GM23338 (cell line): ENCODE measurements around the gene FNDC1. TPM values are rescaled to one million over a fixed set of nuclear protein-coding genes. Genes with fewer than 3 reads are reported as not detected.

Source experiments
- ATAC-seq: fragments of 200-7000 bp; cut with Tn5 transposase; 3 replicates; pipeline ENCODE4 v1.9.1; 2020
- DNase-seq: peaks from one replicate; pipeline ENCODE4 v3.0.0-alpha.2; 2015; ENCODE audit warnings: low spot score
- H2AFZ ChIP-seq: fragments of 200-600 bp; sonication (generic); 2 replicates; pipeline ENCODE4 v1.8.0; 2016; ENCODE audit warnings: antibody characterized with exemption, mild to moderate bottlenecking, moderate library complexity
- H3F3A ChIP-seq: fragments of 200-600 bp; sonication (generic); replicated peaks from 2 replicates; pipeline ENCODE4 v1.8.0; 2017; ENCODE audit warnings: antibody characterized with exemption, mixed run types, low read depth
- H3K27ac ChIP-seq: fragments of 200-600 bp; sonication (generic); 2 replicates; pipeline ENCODE4 v1.6.1; 2016; ENCODE audit warnings: low read depth
- H3K27me3 ChIP-seq: fragments of 200-600 bp; sonication (generic); 2 replicates; pipeline ENCODE4 v1.8.0; 2016; ENCODE audit warnings: mild to moderate bottlenecking, mixed run types, moderate library complexity; ENCODE audit not compliant: insufficient read depth
- H3K36me3 ChIP-seq: fragments of 200-600 bp; sonication (generic); 2 replicates; pipeline ENCODE4 v1.8.0; 2016; ENCODE audit warnings: mild to moderate bottlenecking; ENCODE audit not compliant: insufficient read depth
- H3K4me1 ChIP-seq: fragments of 200-600 bp; sonication (generic); 2 replicates; pipeline ENCODE4 v1.8.0; 2016; ENCODE audit warnings: mild to moderate bottlenecking, moderate library complexity; ENCODE audit not compliant: insufficient read depth
- H3K4me2 ChIP-seq: fragments of 200-600 bp; sonication (generic); 2 replicates; pipeline ENCODE4 v1.7.1; 2017; ENCODE audit warnings: mixed run types
- H3K4me3 ChIP-seq: fragments of 200-600 bp; sonication (generic); 2 replicates; pipeline ENCODE4 v1.6.1; 2016; ENCODE audit warnings: mixed run types
- H3K79me2 ChIP-seq: fragments of 200-600 bp; sonication (generic); replicated peaks from 2 replicates; pipeline ENCODE4 v1.8.0; 2017; ENCODE audit warnings: mild to moderate bottlenecking; ENCODE audit not compliant: insufficient read depth
- H3K9me2 ChIP-seq: fragments of 200-600 bp; sonication (generic); 2 replicates; pipeline ENCODE4 v1.8.0; 2017; ENCODE audit not compliant: insufficient read depth
- H4K20me1 ChIP-seq: fragments of 200-600 bp; sonication (generic); replicated peaks from 2 replicates; pipeline ENCODE4 v1.8.0; 2017; ENCODE audit warnings: mild to moderate bottlenecking; ENCODE audit not compliant: insufficient read depth
- H3K27ac Mint-ChIP-seq: 2 replicates; pipeline ENCODE4 v1.8.0; 2020; ENCODE audit warnings: inconsistent platforms, mild to moderate bottlenecking, moderate library complexity, mixed read lengths
- H3K27me3 Mint-ChIP-seq: 3 replicates; pipeline ENCODE4 v1.8.0; 2022; ENCODE audit warnings: low read depth, mild to moderate bottlenecking, moderate library complexity, mixed read lengths, inconsistent platforms; ENCODE audit not compliant: insufficient read depth, poor library complexity
- H3K36me3 Mint-ChIP-seq: 3 replicates; pipeline ENCODE4 v1.8.0; 2021; ENCODE audit warnings: low read depth, mild to moderate bottlenecking, inconsistent platforms, moderate library complexity, mixed read lengths
- H3K4me1 Mint-ChIP-seq: 3 replicates; pipeline ENCODE4 v1.8.0; 2020; ENCODE audit warnings: mild to moderate bottlenecking, inconsistent platforms, mixed read lengths
- H3K4me3 Mint-ChIP-seq: 3 replicates; pipeline ENCODE4 v1.8.0; 2021; ENCODE audit warnings: moderate library complexity, mild to moderate bottlenecking, inconsistent platforms, mixed read lengths
- H3K9me3 Mint-ChIP-seq: 3 replicates; pipeline ENCODE4 v1.8.0; 2020; ENCODE audit warnings: moderate library complexity, mild to moderate bottlenecking, inconsistent platforms, mixed read lengths
- CTCF ChIP-seq, 2 experiments: fragments of 200-600 bp in 1 of 2; sonication (generic) in 1 of 2; conservative IDR thresholded peaks; 2 replicates each; pipeline versions ENCODE4 v1.5.1 to v1.6.1; 2016 to 2017; ENCODE audit warnings: antibody characterized with exemption in 2 of 2, low read depth in 2 of 2, mild to moderate bottlenecking in 2 of 2, moderate library complexity in 1 of 2
- ETS1 ChIP-seq: IDR thresholded peaks from 2 replicates; pipeline ENCODE4 v1.6.1; 2016; ENCODE audit warnings: antibody characterized with exemption
- JUNB ChIP-seq: IDR thresholded peaks from one replicate; pipeline ENCODE4 v1.6.1; 2016; ENCODE audit warnings: antibody characterized with exemption; ENCODE audit not compliant: unreplicated experiment
- NANOG ChIP-seq: IDR thresholded peaks from 2 replicates; pipeline ENCODE4 v1.6.1; 2016; ENCODE audit warnings: antibody characterized with exemption, borderline replicate concordance
- STAT1 ChIP-seq: IDR thresholded peaks from one replicate; pipeline ENCODE4 v1.6.1; 2016; ENCODE audit warnings: antibody characterized with exemption; ENCODE audit not compliant: unreplicated experiment
- ZNF114 ChIP-seq: fragments of 250-450 bp; sonication (Bioruptor Pico); IDR thresholded peaks from 2 replicates; pipeline ENCODE4 v1.5.0; 2020; ENCODE audit warnings: mild to moderate bottlenecking, moderate library complexity
- ZNF462 ChIP-seq: fragments of 250-450 bp; sonication (Bioruptor Pico); IDR thresholded peaks from 2 replicates; pipeline ENCODE4 v1.5.0; 2020; ENCODE audit warnings: mild to moderate bottlenecking, moderate library complexity
- polyA plus RNA-seq: library from polyadenylated mRNA; unstranded; fragments of >200 nt; fragmentation: Nextera tagmentation; extraction: Ambion mirVana; gene quantifications from 2 replicates; pipeline ENCODE4 v1.2.1, GENCODE V29; 2016
- total RNA-seq: library from RNA; depleted of rRNA; stranded (reverse); fragments of >200 nt; shearing (Covaris generic); gene quantifications from 2 replicates; pipeline ENCODE4 v1.2.3, GENCODE V29; 2014

The FNDC1 gene
- total and polyA plus RNA-seq, 2 experiments from 2014 or later, result 0.38 to 0.57 TPM

- no peak for TF ChIP-seq ZNF462 (CRISPR knock-in tag)
- TF ChIP-seq STAT1, result no peak
- no peak for TF ChIP-seq ZNF114 (CRISPR knock-in tag)
- TF ChIP-seq NANOG, result no peak
- TF ChIP-seq JUNB, result no peak
- no peak for TF ChIP-seq CTCF (conservative IDR thresholded peaks at IDR 0.05; ENCODE audit: low read depth in 2 of 2)
Measured at GRCh38 chr6:159303159-159303558, 134.0 kb downstream of the FNDC1 start (continued).

GRCh38 chr6:159303784-159304183 is 134.6 kb downstream of the FNDC1 start:
- Histone ChIP-seq H3K27ac (no peak overlapping the region), H3F3A (no peaks in the 10 kb centered on the region)

More at GRCh38 chr6:159303784-159304183, 134.6 kb downstream of the FNDC1 start:
- no peak overlapping the region for H3K4me3 ChIP-seq
- peak; percentile 44; the same call in 1 of the 3 replicates for ATAC-seq
- H4K20me1 ChIP-seq, result no peaks in the 10 kb centered on the region
- no peaks in the 10 kb centered on the region for H3K9me2 ChIP-seq
- no peaks in the 10 kb centered on the region for H3K79me2 ChIP-seq
- no peaks in the 10 kb centered on the region; the same call in 1 of the 2 replicates for H3K4me1 ChIP-seq
- peaks cover 16% of the 10 kb centered on the region for H3K4me1 Mint-ChIP-seq
- H3K27me3 Mint-ChIP-seq, result peaks cover 1% of the 10 kb centered on the region
- no peak for DNase-seq
- no peak overlapping the region for H2AFZ ChIP-seq
- H3K36me3 Mint-ChIP-seq, result peaks cover 4% of the 10 kb centered on the region; the same call in 1 of the 3 replicates
- H3K4me3 Mint-ChIP-seq, result no peak overlapping the region
- H3K27ac Mint-ChIP-seq, result peak overlapping the region; percentile 65; the same call in 1 of the 2 replicates
- TF ChIP-seq ETS1 (no peak), STAT1 (no peak), CTCF (conservative IDR thresholded peaks at IDR 0.05; ENCODE audit: low read depth in 2 of 2) (peak in 1 of 2 experiments; percentile 45; a peak in 2 of 4 replicates)
- no peak overlapping the region for H3K4me2 ChIP-seq
- no peaks in the 10 kb centered on the region for H3K36me3 ChIP-seq
- H3K27me3 ChIP-seq, result no peaks in the 10 kb centered on the region
- H3K9me3 Mint-ChIP-seq, result peaks cover 6% of the 10 kb centered on the region
